Ishikawa (cell line): ENCODE data around the gene ATP6V0B.

Source experiments
- CEBPB ChIP-seq: IDR thresholded peaks from 2 replicates; pipeline ENCODE4 v1.6.1; 2012
- CREB1 ChIP-seq: IDR thresholded peaks from 2 replicates; pipeline ENCODE4 v1.6.1; 2012; ENCODE audit warnings: low read depth
- EGR1 ChIP-seq: IDR thresholded peaks from 2 replicates; pipeline ENCODE4 v1.6.1; 2012
- EP300 ChIP-seq: IDR thresholded peaks from 2 replicates; pipeline ENCODE4 v1.6.1; 2012; ENCODE audit warnings: borderline replicate concordance
- FOXM1 ChIP-seq: IDR thresholded peaks from 2 replicates; pipeline ENCODE4 v1.6.1; 2012; ENCODE audit warnings: low read depth, borderline replicate concordance
- NFIC ChIP-seq: IDR thresholded peaks from 2 replicates; pipeline ENCODE4 v1.6.1; 2012
- RAD21 ChIP-seq: IDR thresholded peaks from 2 replicates; pipeline ENCODE4 v1.6.1; 2012; ENCODE audit warnings: low read depth
- TAF1 ChIP-seq: IDR thresholded peaks from 2 replicates; pipeline ENCODE4 v1.6.1; 2012; ENCODE audit warnings: low read depth, mild to moderate bottlenecking
- TCF12 ChIP-seq: IDR thresholded peaks from 2 replicates; pipeline ENCODE4 v1.6.1; 2012; ENCODE audit warnings: low read depth
- TEAD4 ChIP-seq: IDR thresholded peaks from 2 replicates; pipeline ENCODE4 v1.6.1; 2012
- YY1 ChIP-seq: IDR thresholded peaks from 2 replicates; pipeline ENCODE4 v1.6.1; 2012; ENCODE audit warnings: low read depth
- ZBTB7A ChIP-seq: IDR thresholded peaks from 2 replicates; pipeline ENCODE4 v1.6.1; 2012; ENCODE audit warnings: low read depth
- TF ChIP-seq, protein P1 (sequence below): IDR thresholded peaks from 2 replicates; pipeline ENCODE4 v1.6.1; 2012
- TF ChIP-seq, protein P2 (sequence below): IDR thresholded peaks from 2 replicates; pipeline ENCODE4 v1.6.1; 2012
- TF ChIP-seq, protein P3 (sequence below): IDR thresholded peaks from 2 replicates; pipeline ENCODE4 v1.6.1; 2012; ENCODE audit warnings: low read depth, mild to moderate bottlenecking

ATP6V0B gene

DNA sequence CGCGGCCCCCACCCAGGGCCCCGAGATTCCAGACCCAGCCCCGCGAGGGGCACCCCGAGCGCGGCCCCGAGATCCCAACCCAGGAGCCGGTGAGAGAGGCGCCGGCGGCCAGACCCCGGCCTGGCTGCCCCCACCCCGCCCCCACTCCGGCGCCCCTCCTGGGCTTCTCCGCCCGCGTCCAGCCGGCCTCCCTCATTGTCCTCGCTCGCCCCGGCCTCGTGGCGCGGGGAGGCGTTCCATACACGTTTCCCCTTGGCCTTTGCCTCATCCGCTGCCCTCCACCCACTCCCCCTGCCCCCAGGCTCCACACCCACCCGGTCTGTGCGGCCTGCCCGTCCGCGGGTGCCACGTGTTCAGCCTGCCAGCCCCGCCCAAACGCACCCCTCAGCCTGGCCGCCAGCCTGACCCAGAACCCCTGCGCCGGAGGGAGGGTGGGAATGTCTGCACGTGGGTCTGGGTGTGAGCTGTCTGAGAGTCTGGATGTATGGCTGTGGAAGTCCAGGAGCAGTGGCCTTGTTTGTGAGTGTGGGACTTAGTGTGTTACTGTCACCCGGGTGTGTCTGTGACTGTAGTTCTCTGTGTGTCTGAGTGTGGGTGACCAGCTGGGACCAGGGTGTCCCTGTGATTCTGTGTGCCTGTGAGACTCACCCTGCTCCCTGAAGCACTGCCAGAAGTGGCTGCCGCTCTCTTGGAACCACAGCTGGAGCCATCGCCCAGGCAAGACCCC lies 4.9 kb downstream of the ATP6V0B start:
- TF ChIP-seq TEAD4 (no peak), CEBPB (no peak), ZBTB7A (peak; percentile 39; the same call in 1 of the 2 replicates)
- TF ChIP-seq, protein P1, sequence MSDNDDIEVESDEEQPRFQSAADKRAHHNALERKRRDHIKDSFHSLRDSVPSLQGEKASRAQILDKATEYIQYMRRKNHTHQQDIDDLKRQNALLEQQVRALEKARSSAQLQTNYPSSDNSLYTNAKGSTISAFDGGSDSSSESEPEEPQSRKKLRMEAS, result peak; percentile 93
- TF ChIP-seq, protein P2, sequence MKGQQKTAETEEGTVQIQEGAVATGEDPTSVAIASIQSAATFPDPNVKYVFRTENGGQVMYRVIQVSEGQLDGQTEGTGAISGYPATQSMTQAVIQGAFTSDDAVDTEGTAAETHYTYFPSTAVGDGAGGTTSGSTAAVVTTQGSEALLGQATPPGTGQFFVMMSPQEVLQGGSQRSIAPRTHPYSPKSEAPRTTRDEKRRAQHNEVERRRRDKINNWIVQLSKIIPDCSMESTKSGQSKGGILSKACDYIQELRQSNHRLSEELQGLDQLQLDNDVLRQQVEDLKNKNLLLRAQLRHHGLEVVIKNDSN, result peak; percentile 83

GRCh38 chr1:43980255-43981134 lies 5.7 kb downstream of the ATP6V0B start:
- TF ChIP-seq EP300 (no peak), FOXM1 (no peak), CREB1 (no peak), RAD21 (no peak), TEAD4 (no peak), ZBTB7A (no peak), TAF1 (no peak)
- TF ChIP-seq, protein P2, result no peak
- TF ChIP-seq, protein P3, sequence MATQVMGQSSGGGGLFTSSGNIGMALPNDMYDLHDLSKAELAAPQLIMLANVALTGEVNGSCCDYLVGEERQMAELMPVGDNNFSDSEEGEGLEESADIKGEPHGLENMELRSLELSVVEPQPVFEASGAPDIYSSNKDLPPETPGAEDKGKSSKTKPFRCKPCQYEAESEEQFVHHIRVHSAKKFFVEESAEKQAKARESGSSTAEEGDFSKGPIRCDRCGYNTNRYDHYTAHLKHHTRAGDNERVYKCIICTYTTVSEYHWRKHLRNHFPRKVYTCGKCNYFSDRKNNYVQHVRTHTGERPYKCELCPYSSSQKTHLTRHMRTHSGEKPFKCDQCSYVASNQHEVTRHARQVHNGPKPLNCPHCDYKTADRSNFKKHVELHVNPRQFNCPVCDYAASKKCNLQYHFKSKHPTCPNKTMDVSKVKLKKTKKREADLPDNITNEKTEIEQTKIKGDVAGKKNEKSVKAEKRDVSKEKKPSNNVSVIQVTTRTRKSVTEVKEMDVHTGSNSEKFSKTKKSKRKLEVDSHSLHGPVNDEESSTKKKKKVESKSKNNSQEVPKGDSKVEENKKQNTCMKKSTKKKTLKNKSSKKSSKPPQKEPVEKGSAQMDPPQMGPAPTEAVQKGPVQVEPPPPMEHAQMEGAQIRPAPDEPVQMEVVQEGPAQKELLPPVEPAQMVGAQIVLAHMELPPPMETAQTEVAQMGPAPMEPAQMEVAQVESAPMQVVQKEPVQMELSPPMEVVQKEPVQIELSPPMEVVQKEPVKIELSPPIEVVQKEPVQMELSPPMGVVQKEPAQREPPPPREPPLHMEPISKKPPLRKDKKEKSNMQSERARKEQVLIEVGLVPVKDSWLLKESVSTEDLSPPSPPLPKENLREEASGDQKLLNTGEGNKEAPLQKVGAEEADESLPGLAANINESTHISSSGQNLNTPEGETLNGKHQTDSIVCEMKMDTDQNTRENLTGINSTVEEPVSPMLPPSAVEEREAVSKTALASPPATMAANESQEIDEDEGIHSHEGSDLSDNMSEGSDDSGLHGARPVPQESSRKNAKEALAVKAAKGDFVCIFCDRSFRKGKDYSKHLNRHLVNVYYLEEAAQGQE, result no peak

- TF ChIP-seq CEBPB (no peak), NFIC (no peak)
Measured at GRCh38 chr1:43981135-43981491, 6.4 kb downstream of the ATP6V0B start.

GRCh38 chr1:43981636-43982035 lies 6.9 kb downstream of the ATP6V0B start:
- TF ChIP-seq, protein P3, result no peak
- no peak for TF ChIP-seq TCF12
- TF ChIP-seq TEAD4, result no peak
- TF ChIP-seq RAD21, result no peak
- TF ChIP-seq YY1, result no peak
- no peak for TF ChIP-seq EP300
- TF ChIP-seq, protein P1, result no peak
- TF ChIP-seq EGR1, result no peak
- TF ChIP-seq CEBPB, result no peak
- no peak for TF ChIP-seq ZBTB7A

GRCh38 chr1:43982241-43982640 lies 7.5 kb downstream of the ATP6V0B start:
- no peak for TF ChIP-seq YY1
- no peak for TF ChIP-seq FOXM1
- no peak for TF ChIP-seq NFIC
- TF ChIP-seq, protein P3, result no peak
- TF ChIP-seq CEBPB, result no peak
- no peak for TF ChIP-seq EGR1
- no peak for TF ChIP-seq ZBTB7A
- no peak for TF ChIP-seq TCF12
- no peak for TF ChIP-seq RAD21
- TF ChIP-seq TEAD4, result no peak
- TF ChIP-seq CREB1, result no peak
- TF ChIP-seq TAF1, result no peak
